ENCODE data around the gene KRAS. TPM values are rescaled to one million over a fixed set of nuclear protein-coding genes. Genes with fewer than 3 reads are reported as not detected.

KRAS gene
- 16.3 and 17.0 TPM in 2 replicates for total RNA-seq

GRCh38 chr12:25250744-25251730, at the start of gene KRAS:
Gene KRAS (minus strand): TSS chr12:25250929.

GRCh38 chr12:25195056-25195971, 55.4 kb downstream of the KRAS start, which contains the start of the genes DNAI7 and ETFRF1:
Gene DNAI7 (minus strand): TSS chr12:25195160. CDS start chr12:25195078, 82 bp downstream.
Gene ETFRF1 (plus strand): TSS chr12:25195237. CDS start chr12:25203957, 8,720 bp downstream.

Other genes starting within 250 kb of the KRAS start
- 0.12 TPM in 1 of 2 replicates, not detected in the other for gene DNAI7, start 55.8 kb downstream of the KRAS start, total RNA-seq
- gene ETFRF1, start 55.7 kb downstream of the KRAS start, total RNA-seq, result 12.0 and 17.2 TPM in 2 replicates